ENCODE data around the gene PLD5.

DNA sequence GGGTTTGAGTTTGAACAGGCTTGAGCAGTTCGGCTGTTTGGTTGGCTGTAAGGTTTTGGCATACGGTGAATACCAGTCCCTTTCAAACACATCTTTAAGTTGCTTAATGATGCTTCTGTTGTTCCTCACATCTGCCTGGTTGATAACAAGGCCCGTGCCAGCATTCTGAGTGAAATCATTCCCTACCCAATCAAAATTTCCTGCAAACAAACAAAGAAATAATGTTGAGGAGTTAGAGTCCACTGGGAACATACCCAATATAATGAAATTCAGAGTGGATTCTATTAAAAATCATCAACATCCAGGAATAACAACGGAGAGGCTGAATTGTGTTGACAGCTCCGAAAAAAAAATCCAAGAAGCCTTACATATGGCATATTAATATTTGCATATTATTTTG, 434.6 kb downstream of the PLD5 start:
- no peak for TF ChIP-seq POLR2A (IDR thresholded peaks at IDR 0.05; ENCODE audit: low read depth, low read length)
- TF ChIP-seq TAF1 (IDR thresholded peaks at IDR 0.05; ENCODE audit: borderline replicate concordance, low read depth, low read length) = no peak
